Measurements from ENCODE around the gene TMEM181. TPM values are rescaled to one million over a fixed set of nuclear protein-coding genes. Genes with fewer than 3 reads are reported as not detected.
"Not testable (repeated sequence)": the region's sequence is repeated elsewhere in the genome, so short reads cannot be mapped to it uniquely, and the experiment has no call there.

Gene TMEM181
- total and polyA plus RNA-seq, 2 experiments from 2014 or later: 11.9 to 25.2 TPM

GRCh38 chr6:158520975-158521374, 38.9 kb upstream of the TMEM181 start:
- not testable (repeated sequence) for H3K4me2 ChIP-seq; H3K4me3 Mint-ChIP-seq; H3K9me3 Mint-ChIP-seq; H3K4me1 ChIP-seq (ENCODE audit: insufficient read depth); H4K20me1 ChIP-seq (replicated peaks; ENCODE audit: insufficient read depth); H3K9me2 ChIP-seq (ENCODE audit: insufficient read depth); H3K27ac Mint-ChIP-seq; H3K27ac ChIP-seq (ENCODE audit: low read depth); H3K4me3 ChIP-seq; H3K36me3 ChIP-seq (ENCODE audit: insufficient read depth); H3F3A ChIP-seq (replicated peaks; ENCODE audit: low read depth); DNase-seq (ENCODE audit: low spot score); H3K79me2 ChIP-seq (replicated peaks; ENCODE audit: insufficient read depth); ATAC-seq; H3K36me3 Mint-ChIP-seq (ENCODE audit: low read depth); H2AFZ ChIP-seq
- peaks cover 35% of the 10 kb centered on the region for H3K27me3 Mint-ChIP-seq (ENCODE audit: insufficient read depth, low read depth, poor library complexity)
- peaks cover 11% of the 10 kb centered on the region for H3K27me3 ChIP-seq (ENCODE audit: insufficient read depth)
- peaks cover 17% of the 10 kb centered on the region for H3K4me1 Mint-ChIP-seq

- H3K4me1 ChIP-seq (ENCODE audit: insufficient read depth): peaks cover 6% of the 10 kb centered on the region; the same call in 1 of the 2 replicates
- no peak overlapping the region for H2AFZ ChIP-seq
- no peaks in the 10 kb centered on the region for H3K36me3 ChIP-seq (ENCODE audit: insufficient read depth)
- H3K9me2 ChIP-seq (ENCODE audit: insufficient read depth): no peaks in the 10 kb centered on the region
- no peak overlapping the region for H3K4me2 ChIP-seq
- Mint-ChIP-seq H3K27ac (no peak overlapping the region), H3K4me1 (peaks cover 15% of the 10 kb centered on the region), H3K4me3 (no peak overlapping the region), H3K9me3 (peaks cover 3% of the 10 kb centered on the region; the same call in 2 of the 3 replicates), H3K27me3 (ENCODE audit: insufficient read depth, low read depth, poor library complexity) (peaks cover 27% of the 10 kb centered on the region), H3K36me3 (ENCODE audit: low read depth) (peaks cover 2% of the 10 kb centered on the region; the same call in 1 of the 3 replicates)
- ATAC-seq (no peak), DNase-seq (ENCODE audit: low spot score) (no peak)
- H3F3A ChIP-seq (replicated peaks; ENCODE audit: low read depth): 0 out of 2 replicates have a peak, but pooled peaks cover under 1% of the 10 kb centered on the region
- no peak overlapping the region for H3K4me3 ChIP-seq
- no peaks in the 10 kb centered on the region for H3K79me2 ChIP-seq (replicated peaks; ENCODE audit: insufficient read depth)
- no peak overlapping the region for H3K27ac ChIP-seq (ENCODE audit: low read depth)
- H3K27me3 ChIP-seq (ENCODE audit: insufficient read depth): peaks cover 7% of the 10 kb centered on the region
- no peaks in the 10 kb centered on the region for H4K20me1 ChIP-seq (replicated peaks; ENCODE audit: insufficient read depth)
- TF ChIP-seq CREB1 (CRISPR knock-in tag; IDR thresholded peaks at IDR 0.05; ENCODE audit: low read depth): no peak
- no peak for TF ChIP-seq EZH2 (IDR thresholded peaks at IDR 0.05; ENCODE audit: low read depth, unreplicated experiment)
- no peak for TF ChIP-seq ZNF462 (CRISPR knock-in tag; IDR thresholded peaks at IDR 0.05)
- no peak for TF ChIP-seq NANOG (IDR thresholded peaks at IDR 0.05; ENCODE audit: borderline replicate concordance)
- TF ChIP-seq JUNB (IDR thresholded peaks at IDR 0.05; ENCODE audit: unreplicated experiment): no peak
- TF ChIP-seq EZH2phosphoT487 (IDR thresholded peaks at IDR 0.05; ENCODE audit: unreplicated experiment): no peak
- no peak for TF ChIP-seq ETS1 (IDR thresholded peaks at IDR 0.05)
- no peak for TF ChIP-seq STAT1 (IDR thresholded peaks at IDR 0.05; ENCODE audit: unreplicated experiment)
- TF ChIP-seq ZNF114 (CRISPR knock-in tag; IDR thresholded peaks at IDR 0.05): no peak
- no peak for TF ChIP-seq POLR2AphosphoS5 (IDR thresholded peaks at IDR 0.05; ENCODE audit: low read depth)
- TF ChIP-seq REST (IDR thresholded peaks at IDR 0.05; ENCODE audit: unreplicated experiment): no peak
- TF ChIP-seq ZNF331 (CRISPR knock-in tag; IDR thresholded peaks at IDR 0.05; ENCODE audit: low read depth): no peak
These were observed 38.1 kb upstream of the TMEM181 start for GRCh38 chr6:158521759-158522158.

All from GM23338 (cell line).